ENCODE results near the gene ODF2. TPM values are rescaled to one million over a fixed set of nuclear protein-coding genes. Genes with fewer than 3 reads are reported as not detected.
A peak's percentile ranks its signal among the peaks of the same experiment; 100 is the strongest.
"Not testable (repeated sequence)": the region's sequence is repeated elsewhere in the genome, so short reads cannot be mapped to it uniquely, and the experiment has no call there.

ODF2 gene
- total RNA-seq, 1 donor from 2014 or later: 83.8 TPM

GRCh38 chr9:128420651-128421481 lies 34.9 kb upstream of the ODF2 start, which contains the start of gene CERCAM:
Gene CERCAM, plus strand, starts transcription at chr9:128420857. Its CDS starts 21 bp downstream, at chr9:128420878.
- no peaks in the 10 kb centered on the region for H3K36me3 Mint-ChIP-seq (ENCODE audit: low read depth, unreplicated experiment)
- no peak within 1 kb of the TSS for H3K27ac Mint-ChIP-seq (ENCODE audit: unreplicated experiment)
- peak; percentile 61 for DNase-seq (ENCODE audit: low spot score)
- no peaks in the 10 kb centered on the region for H3K9me3 Mint-ChIP-seq (ENCODE audit: unreplicated experiment)
- peaks cover 3% of the 10 kb centered on the region for H3K4me1 Mint-ChIP-seq (ENCODE audit: unreplicated experiment)
- H3K27me3 Mint-ChIP-seq (ENCODE audit: unreplicated experiment): peaks cover 2% of the 10 kb centered on the region
- TF ChIP-seq CTCF (IDR thresholded peaks at IDR 0.05; ENCODE audit: unreplicated experiment): no peak
- H3K4me3 Mint-ChIP-seq (ENCODE audit: unreplicated experiment): peak within 1 kb of the TSS; percentile 79

- peaks cover 1% of the 10 kb centered on the region for H3K36me3 Mint-ChIP-seq (ENCODE audit: low read depth, unreplicated experiment)
- peaks cover 2% of the 10 kb centered on the region for H3K27me3 Mint-ChIP-seq (ENCODE audit: unreplicated experiment)
- H3K27ac Mint-ChIP-seq (ENCODE audit: unreplicated experiment): no peak overlapping the region
- no peak for DNase-seq (ENCODE audit: low spot score)
- no peaks in the 10 kb centered on the region for H3K9me3 Mint-ChIP-seq (ENCODE audit: unreplicated experiment)
- peaks cover 3% of the 10 kb centered on the region for H3K4me1 Mint-ChIP-seq (ENCODE audit: unreplicated experiment)
- H3K4me3 Mint-ChIP-seq (ENCODE audit: unreplicated experiment): no peak overlapping the region
- TF ChIP-seq CTCF (IDR thresholded peaks at IDR 0.05; ENCODE audit: unreplicated experiment): no peak
These were observed 34.3 kb upstream of the ODF2 start for GRCh38 chr9:128421482-128421996.

GRCh38 chr9:128422022-128422782 lies 33.6 kb upstream of the ODF2 start:
- not testable (repeated sequence) for H3K27me3 Mint-ChIP-seq (ENCODE audit: unreplicated experiment); DNase-seq (ENCODE audit: low spot score); H3K27ac Mint-ChIP-seq (ENCODE audit: unreplicated experiment); H3K4me3 Mint-ChIP-seq (ENCODE audit: unreplicated experiment); H3K4me1 Mint-ChIP-seq (ENCODE audit: unreplicated experiment); H3K9me3 Mint-ChIP-seq (ENCODE audit: unreplicated experiment); H3K36me3 Mint-ChIP-seq (ENCODE audit: low read depth, unreplicated experiment)

GRCh38 chr9:128422783-128423150 lies 33.0 kb upstream of the ODF2 start:
- TF ChIP-seq CTCF (IDR thresholded peaks at IDR 0.05; ENCODE audit: unreplicated experiment): no peak
- Mint-ChIP-seq H3K4me1 (ENCODE audit: unreplicated experiment) (peaks cover 3% of the 10 kb centered on the region), H3K4me3 (ENCODE audit: unreplicated experiment) (no peak overlapping the region), H3K36me3 (ENCODE audit: low read depth, unreplicated experiment) (peaks cover 4% of the 10 kb centered on the region), H3K27ac (ENCODE audit: unreplicated experiment) (no peak overlapping the region), H3K27me3 (ENCODE audit: unreplicated experiment) (peaks cover 4% of the 10 kb centered on the region), H3K9me3 (ENCODE audit: unreplicated experiment) (no peaks in the 10 kb centered on the region)
- DNase-seq (ENCODE audit: low spot score): no peak

- not testable (repeated sequence) for H3K9me3 Mint-ChIP-seq (ENCODE audit: unreplicated experiment); DNase-seq (ENCODE audit: low spot score); H3K4me3 Mint-ChIP-seq (ENCODE audit: unreplicated experiment); H3K4me1 Mint-ChIP-seq (ENCODE audit: unreplicated experiment); H3K27me3 Mint-ChIP-seq (ENCODE audit: unreplicated experiment); H3K36me3 Mint-ChIP-seq (ENCODE audit: low read depth, unreplicated experiment); H3K27ac Mint-ChIP-seq (ENCODE audit: unreplicated experiment)
These were observed 32.5 kb upstream of the ODF2 start for GRCh38 chr9:128423356-128423755.
